ENCODE data around the gene EDA. TPM values are rescaled to one million over a fixed set of nuclear protein-coding genes. Genes with fewer than 3 reads are reported as not detected.

Gene EDA
- total and polyA plus RNA-seq, 10 of the 15 experiments (the other 5 are each of a cell fraction or from before 2014, with no cell fraction given) = 0.06 TPM; not detected in 9

DNA sequence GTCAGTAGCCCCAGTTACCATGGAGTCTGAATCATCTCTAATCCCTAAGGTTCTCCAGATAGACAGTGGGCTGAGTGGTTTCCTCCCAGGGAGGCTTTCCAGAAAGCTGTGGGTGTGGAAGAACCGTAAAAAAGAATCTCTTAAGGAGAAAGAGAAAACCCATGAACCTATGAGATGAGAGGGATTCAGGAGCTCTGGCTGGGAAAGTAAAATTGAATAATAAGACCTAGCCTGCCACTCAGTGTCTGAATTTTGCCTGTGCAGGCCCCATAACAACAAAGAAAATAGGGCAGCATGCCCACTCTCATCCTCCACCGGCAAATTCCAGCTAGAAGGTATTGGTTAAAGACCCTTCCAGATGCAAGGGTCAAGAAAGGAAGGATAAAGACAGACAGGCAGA is 416.9 kb downstream of the EDA start (continued):
- TF ChIP-seq IRF5 (IDR thresholded peaks at IDR 0.05; ENCODE audit: borderline replicate concordance) (no peak), ATF2 (IDR thresholded peaks at IDR 0.05; ENCODE audit: low read length) (no peak), LARP7 (IDR thresholded peaks at IDR 0.05) (no peak)

DNA sequence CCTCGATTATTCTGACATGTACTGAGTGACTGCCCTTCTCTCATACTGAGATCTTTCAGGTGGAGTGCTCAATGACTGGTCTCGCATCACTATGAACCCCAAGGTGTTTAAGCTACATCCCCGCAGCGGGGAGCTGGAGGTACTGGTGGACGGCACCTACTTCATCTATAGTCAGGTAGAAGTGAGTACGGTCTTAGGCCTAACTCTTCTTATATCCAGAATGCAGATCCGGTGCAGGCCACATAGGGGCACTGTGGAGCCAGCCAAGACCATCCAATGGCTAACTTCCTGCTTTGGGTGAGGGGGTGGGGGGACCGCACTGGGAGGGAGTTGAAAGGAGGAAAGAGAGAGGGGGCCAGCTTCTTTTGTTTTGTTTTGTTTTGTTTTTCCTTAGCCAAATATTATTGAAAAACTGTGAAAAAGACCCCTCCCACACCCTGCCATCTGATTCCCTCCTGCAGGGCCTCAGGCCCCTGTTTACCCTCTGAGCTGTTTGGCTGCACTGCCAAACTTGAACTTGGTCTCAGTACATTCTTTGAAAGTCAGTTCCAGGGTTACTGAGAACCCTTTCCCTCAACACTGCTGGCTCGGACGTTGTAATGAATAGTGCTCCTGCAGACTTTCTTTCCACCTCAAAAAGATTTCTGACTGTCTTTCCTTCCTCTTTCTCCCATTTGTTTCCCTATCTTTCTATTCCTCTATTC is 417.6 kb downstream of the EDA start:
- no peaks in the 10 kb centered on the region for H3K79me2 ChIP-seq (ENCODE audit: control insufficient read depth, insufficient read depth, low read length)
- 23% methylated on average over 10 of the region's 10 CpGs for WGBS (ENCODE audit: insufficient coverage, insufficient replicate concordance, low lambda C conversion rate, missing lambda C conversion rate)
- no peak overlapping the region for H3K4me3 ChIP-seq
- no peak overlapping the region for H3K4me2 ChIP-seq (ENCODE audit: control insufficient read depth, insufficient read depth)
- intact Hi-C loops (cut with micrococcal nuclease; ENCODE audit: unreplicated experiment) (loop anchor here (2.0 to 5.0 kb wide), 3 partner anchors 63 to 399 kb away; partner anchors contain the start of gene P2RY4), in situ Hi-C loops (cut with MboI) (loop anchor here (10.0 to 25.0 kb wide), 3 partner anchors 104 to 499 kb away; partner anchors contain the start of genes DLG3 and IGBP1)
- no peak for FAIRE-seq
- ChIA-PET SMC1A (ENCODE audit: uncharacterized antibody, unreplicated experiment) (interaction anchor here (1.2 to 2.8 kb wide), 3 partner anchors 8 to 64 kb away, joined by 4 to 16 read pairs (median 4); no protein-coding TSS in a partner anchor), POLR2A (no interaction called here), CTCF (interaction anchor here (0.7 to 7.0 kb wide), 9 partner anchors 8 to 631 kb away, joined by 3 to 66 read pairs (median 4); partner anchors contain the start of gene IGBP1), RAD21 (ENCODE audit: unreplicated experiment) (interaction anchor here (1.0 to 1.2 kb wide), 3 partner anchors 63 to 400 kb away, joined by 3 read pairs; no protein-coding TSS in a partner anchor)
- ATAC-seq = peak; percentile 85
- DNase-seq (ENCODE audit: low read depth, low spot score) = no peak
- H3K36me3 ChIP-seq (ENCODE audit: control insufficient read depth in 2 of 2, insufficient read depth in 2 of 2, low read length in 1 of 2) = no peaks in the 10 kb centered on the region
- no peaks in the 10 kb centered on the region for H3K27me3 ChIP-seq (replicated peaks in 1 of 2; ENCODE audit: control insufficient read depth in 2 of 2, insufficient read depth in 2 of 2, low read length in 1 of 2)
- H3K9ac ChIP-seq (ENCODE audit: control insufficient read depth, insufficient read depth, low read length) = no peak overlapping the region
- no peaks in the 10 kb centered on the region for H4K20me1 ChIP-seq (ENCODE audit: control insufficient read depth, insufficient read depth)
- no peaks in the 10 kb centered on the region for H3K4me1 ChIP-seq (ENCODE audit: control insufficient read depth, insufficient read depth, low read length)
- no peak overlapping the region for H3K27ac ChIP-seq (ENCODE audit: control insufficient read depth, insufficient read depth)
- no peak overlapping the region; the same call in 1 of the 2 replicates for H2AFZ ChIP-seq (ENCODE audit: control insufficient read depth, low read depth, low read length)
- BruUV-seq (replicated peaks) = no TSS peak
- no peaks in the 10 kb centered on the region for H3K9me3 ChIP-seq (replicated peaks; ENCODE audit: control insufficient read depth, insufficient read depth, low read length)
- no peak for TF ChIP-seq ZNF217 (IDR thresholded peaks at IDR 0.05)
- TF ChIP-seq POLR2AphosphoS5 (IDR thresholded peaks at IDR 0.05; ENCODE audit: low read length) = no peak
- peak; percentile 57 for TF ChIP-seq RAD21 (IDR thresholded peaks at IDR 0.05; ENCODE audit: insufficient read depth, low read depth, low read length)
- no peak for TF ChIP-seq STAT1 (conservative IDR thresholded peaks at IDR 0.05)
- TF ChIP-seq SP1 (IDR thresholded peaks at IDR 0.05; ENCODE audit: low read depth, low read length) = no peak
- TF ChIP-seq WRNIP1 (IDR thresholded peaks at IDR 0.05; ENCODE audit: borderline replicate concordance, low read depth, low read length) = no peak
- TF ChIP-seq CHD1 (IDR thresholded peaks at IDR 0.05; ENCODE audit: low read depth, low read length) = no peak
- TF ChIP-seq CUX1 (IDR thresholded peaks at IDR 0.05; ENCODE audit: insufficient replicate concordance, low read depth, low read length) = no peak
- peak; percentile 39; the same call in 1 of the 2 replicates for TF ChIP-seq SMC3 (IDR thresholded peaks at IDR 0.05; ENCODE audit: borderline replicate concordance, low read length)
